Pancreas (tissue), 10 donors: ENCODE data around the gene RASAL2. TPM values are rescaled to one million over a fixed set of nuclear protein-coding genes. Genes with fewer than 3 reads are reported as not detected.

Experiments
- ATAC-seq, 4 donors: fragments of 200-7000 bp; cut with Tn5 transposase; one replicate each; pipeline versions ENCODE4 v1.8.0 to v1.9.1; 2020; ENCODE audit warnings: mild to moderate bottlenecking in 4 of 4, moderate library complexity in 4 of 4
- DNase-seq, 6 donors: peaks; one replicate each; pipeline ENCODE4 v3.0.0-alpha.2; 2020
- FAIRE-seq: peaks from 2 replicates; lab custom pipeline; 2012; peaks lifted over from hg19 to GRCh38; lab: Jason Lieb, UNC
- H3K27ac ChIP-seq, 4 donors: fragments of 200-600 bp; sonication (generic); 1 replicate in 3 of 4; 2 replicates in 1 of 4; pipeline versions ENCODE4 v1.5.0 to v1.8.0; 2020
- H3K27me3 ChIP-seq, 4 donors: fragments of 200-600 bp; one replicate each; pipeline ENCODE4 v1.8.0; 2021
- H3K36me3 ChIP-seq, 3 donors: fragments of 200-600 bp; sonication (generic) in 1 of 3; one replicate each; pipeline versions ENCODE4 v1.5.0 to v1.8.0; 2020 to 2021
- H3K4me1 ChIP-seq, 3 donors: fragments of 200-600 bp; one replicate each; pipeline ENCODE4 v1.8.0; 2021
- H3K4me3 ChIP-seq, 4 donors: fragments of 200-600 bp; sonication (generic) in 2 of 4; one replicate each; pipeline versions ENCODE4 v1.5.0 to v1.8.0; 2020 to 2021
- H3K9me3 ChIP-seq, 4 donors: fragments of 200-600 bp; one replicate each; pipeline ENCODE4 v1.8.0; 2021
- WGBS, 2 donors: extraction: QIAGEN DNeasy Blood & Tissue Kit; methylation state at CpG; one replicate each; pipeline ENCODE4 v1.1.7; 2013; 5-methylcytosine and 5-hydroxymethylcytosine counted together
- intact Hi-C, 3 donors: fragments of 100-400 bp; cut with DNase I; formaldehyde crosslinking; loops; one replicate each; pipeline versions ENCODE4 v1.11.1 to v1.14.2; 2022
- polyA plus RNA-seq, 2 donors: library from polyadenylated mRNA; stranded (reverse); fragments of 200-250 nt; gene quantifications; one replicate each; pipeline ENCODE4 v1.2.3, GENCODE V29; 2013
- total RNA-seq, 6 donors: library from RNA; stranded (reverse); fragmentation: NEBNext Ultra II Directional in 4 of 6; extraction: Animal tissue kit (Norgen Biotek cat#: 25700) in 4 of 6; gene quantifications; one replicate each; pipeline versions ENCODE4 v1.2.1 to v1.2.4, GENCODE V29; 2021 to 2023
- TF ChIP-seq, protein P1 (sequence below), 4 donors: fragments of 200-600 bp; sonication (generic) in 3 of 4; IDR thresholded peaks; one replicate each; pipeline versions ENCODE4 v1.5.0 to v1.8.0; 2021; ENCODE audit warnings: antibody characterized with exemption in 4 of 4
- donor health status: healthy with polysubstance abuse.
- donor health status: DM: no; HTN: no; CAD: no; lungs with moderate emphysema.
- donor health status: DM: no; HTN: no; CAD: no.
- donor health status: control.
- donor health status: control.
- donor health status: Bipolar disorder and iron deficiency.
- donor health status: DM: yes; HTN: yes; CAD: no.
- donor health status: DM: no; HTN: no; CAD: no.
- donor health status: DM: no; HTN: no; CAD: no.
- donor health status: DM: yes; HTN: yes; CAD: no.

The RASAL2 gene
- total and polyA plus RNA-seq, 8 donors: 2.5 to 12.9 (median 4.9) TPM

DNA sequence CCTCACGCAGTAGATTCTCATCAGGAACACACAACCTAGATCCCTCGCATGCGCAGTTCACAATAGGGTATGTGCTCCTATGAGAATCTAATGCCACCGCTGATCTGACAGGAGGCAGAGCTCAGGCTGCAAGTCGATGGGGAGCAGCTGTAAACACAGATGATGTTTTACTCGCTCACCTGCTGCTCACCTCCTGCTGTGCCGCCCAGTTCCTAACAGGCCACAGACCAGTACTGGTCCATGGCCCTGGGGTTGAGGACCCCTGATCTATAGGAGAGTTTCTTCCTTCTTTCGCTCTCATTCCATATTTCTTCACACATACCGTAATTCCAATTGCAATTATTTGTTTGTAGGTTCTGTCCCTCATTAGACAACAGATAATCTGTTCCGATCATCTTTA, 299.5 kb downstream of the RASAL2 start:
- FAIRE-seq: no peak
- ATAC-seq: no peak
- no peaks in the 10 kb centered on the region for H3K9me3 ChIP-seq

DNA sequence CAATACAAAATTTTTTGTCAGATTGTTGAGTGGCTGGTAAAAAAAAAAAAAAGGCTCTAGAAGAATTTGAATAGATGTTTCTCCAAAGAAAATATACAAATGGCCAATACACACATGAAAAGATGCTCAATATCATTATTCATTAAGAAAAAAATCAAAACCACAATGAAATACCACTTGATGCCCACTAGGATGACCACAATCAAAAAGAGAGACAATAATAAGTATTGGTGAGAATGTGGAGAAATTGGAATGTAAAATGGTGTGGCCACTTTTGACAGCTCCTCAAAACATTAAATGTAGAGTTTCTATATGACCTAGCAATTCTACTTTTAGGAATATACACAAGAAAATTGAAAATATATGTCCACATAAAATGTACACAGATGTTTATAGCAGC, 302.9 kb downstream of the RASAL2 start:
- Histone ChIP-seq H3K27ac (no peak overlapping the region), H3K36me3 (no peaks in the 10 kb centered on the region), H3K27me3 (no peaks in the 10 kb centered on the region), H3K4me3 (no peak overlapping the region), H3K9me3 (no peaks in the 10 kb centered on the region), H3K4me1 (no peaks in the 10 kb centered on the region)
- TF ChIP-seq, protein P1, sequence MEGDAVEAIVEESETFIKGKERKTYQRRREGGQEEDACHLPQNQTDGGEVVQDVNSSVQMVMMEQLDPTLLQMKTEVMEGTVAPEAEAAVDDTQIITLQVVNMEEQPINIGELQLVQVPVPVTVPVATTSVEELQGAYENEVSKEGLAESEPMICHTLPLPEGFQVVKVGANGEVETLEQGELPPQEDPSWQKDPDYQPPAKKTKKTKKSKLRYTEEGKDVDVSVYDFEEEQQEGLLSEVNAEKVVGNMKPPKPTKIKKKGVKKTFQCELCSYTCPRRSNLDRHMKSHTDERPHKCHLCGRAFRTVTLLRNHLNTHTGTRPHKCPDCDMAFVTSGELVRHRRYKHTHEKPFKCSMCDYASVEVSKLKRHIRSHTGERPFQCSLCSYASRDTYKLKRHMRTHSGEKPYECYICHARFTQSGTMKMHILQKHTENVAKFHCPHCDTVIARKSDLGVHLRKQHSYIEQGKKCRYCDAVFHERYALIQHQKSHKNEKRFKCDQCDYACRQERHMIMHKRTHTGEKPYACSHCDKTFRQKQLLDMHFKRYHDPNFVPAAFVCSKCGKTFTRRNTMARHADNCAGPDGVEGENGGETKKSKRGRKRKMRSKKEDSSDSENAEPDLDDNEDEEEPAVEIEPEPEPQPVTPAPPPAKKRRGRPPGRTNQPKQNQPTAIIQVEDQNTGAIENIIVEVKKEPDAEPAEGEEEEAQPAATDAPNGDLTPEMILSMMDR (IDR thresholded peaks at IDR 0.05): no peak
- no peak for DNase-seq
- intact Hi-C loops: no loop called here
- no peak for FAIRE-seq
- ATAC-seq: no peak

More for the DNA sequence above, 299.5 kb downstream of the RASAL2 start:
- TF ChIP-seq, protein P1 (IDR thresholded peaks at IDR 0.05): no peak
- Histone ChIP-seq H3K27ac (no peak overlapping the region), H3K4me1 (no peaks in the 10 kb centered on the region), H3K36me3 (no peaks in the 10 kb centered on the region), H3K4me3 (no peak overlapping the region), H3K27me3 (no peaks in the 10 kb centered on the region)
- no peak for DNase-seq
- intact Hi-C loops: no loop called here
- 89 to 93% methylated on average over 10 of the region's 10 CpGs for WGBS, 2 donors

- DNase-seq (no peak), FAIRE-seq (no peak), ATAC-seq (no peak)
- TF ChIP-seq, protein P1 (IDR thresholded peaks at IDR 0.05): no peak
- Histone ChIP-seq H3K27me3 (no peaks in the 10 kb centered on the region), H3K36me3 (no peaks in the 10 kb centered on the region), H3K9me3 (no peaks in the 10 kb centered on the region), H3K27ac (no peak overlapping the region), H3K4me1 (no peaks in the 10 kb centered on the region), H3K4me3 (no peak overlapping the region)
- 83 to 93% methylated on average over 2 of the region's 2 CpGs for WGBS, 2 donors
- intact Hi-C loops: no loop called here
Observed at GRCh38 chr1:178397678-178398077, 303.8 kb downstream of the RASAL2 start.

DNA sequence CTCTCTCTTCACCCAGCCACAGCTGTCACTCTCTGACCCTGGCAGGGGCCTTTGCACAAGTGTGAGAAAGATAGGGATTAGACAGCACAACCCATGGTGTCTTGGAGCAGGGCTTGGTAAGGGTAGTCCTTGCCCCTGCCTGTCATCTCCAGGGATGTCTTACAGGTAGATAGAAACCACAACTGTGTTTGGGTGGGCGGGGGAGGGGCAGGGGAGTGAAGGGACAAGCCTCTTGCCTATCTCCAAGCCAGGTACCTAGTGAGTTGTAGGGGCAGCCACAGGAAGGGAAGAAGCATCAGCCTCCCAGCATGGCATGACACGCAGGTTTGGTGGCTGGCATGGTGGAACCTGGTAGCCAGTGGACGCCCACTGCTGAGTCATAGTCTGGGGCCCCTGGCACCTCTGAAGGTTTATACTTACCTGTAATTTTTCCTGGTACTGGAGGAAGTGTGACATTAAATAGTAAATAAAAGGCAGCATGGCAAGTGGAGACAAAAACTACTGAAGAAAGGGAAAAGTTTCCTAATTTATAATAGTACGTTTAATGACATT, 305.3 kb downstream of the RASAL2 start:
- Histone ChIP-seq H3K4me3 (no peak overlapping the region), H3K27me3 (no peaks in the 10 kb centered on the region), H3K36me3 (no peaks in the 10 kb centered on the region), H3K27ac (no peak overlapping the region), H3K9me3 (no peaks in the 10 kb centered on the region), H3K4me1 (no peaks in the 10 kb centered on the region)
- TF ChIP-seq, protein P1 (IDR thresholded peaks at IDR 0.05): no peak
- no peak for FAIRE-seq
- intact Hi-C loops: no loop called here
- DNase-seq: peak in 1 of 6 donors; percentile 21
- no peak for ATAC-seq
- 94 to 98% methylated on average over 4 of the region's 4 CpGs for WGBS, 2 donors

DNA sequence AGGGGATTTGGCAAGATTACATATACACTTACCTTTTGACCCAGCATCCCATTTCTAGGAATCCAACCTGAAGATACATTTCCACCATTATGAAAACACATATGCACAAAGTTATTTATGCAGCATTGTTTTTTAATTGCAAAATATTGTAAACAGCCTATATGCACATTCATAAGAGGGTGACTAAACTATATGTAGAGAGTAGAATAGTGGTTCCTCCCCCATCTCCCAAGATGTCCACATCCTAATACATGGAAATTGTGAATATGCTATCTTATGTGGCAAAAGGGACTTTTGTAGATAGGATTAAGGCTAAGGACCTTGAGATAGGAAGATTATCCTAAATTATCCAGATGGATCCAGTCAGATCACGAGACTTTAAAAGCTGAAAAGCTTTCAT, 311.2 kb downstream of the RASAL2 start:
- Histone ChIP-seq H3K4me3 (no peak overlapping the region), H3K27ac (no peak overlapping the region), H3K4me1 (no peaks in the 10 kb centered on the region), H3K36me3 (no peaks in the 10 kb centered on the region), H3K27me3 (no peaks in the 10 kb centered on the region), H3K9me3 (no peaks in the 10 kb centered on the region)
- no peak for FAIRE-seq
- intact Hi-C loops: no loop called here
- TF ChIP-seq, protein P1 (IDR thresholded peaks at IDR 0.05): no peak
- DNase-seq: no peak
- WGBS, 2 donors: 94 to 95% methylated on average over 1 of the region's 1 CpG
- no peak for ATAC-seq
